H1 (cell line): ENCODE data around the gene NKX2-8. TPM values are rescaled to one million over a fixed set of nuclear protein-coding genes. Genes with fewer than 3 reads are reported as not detected.
A peak's percentile ranks its signal among the peaks of the same experiment; 100 is the strongest.

Experiments used
- CTCF ChIA-PET: fragments of 300-600 bp; sonication (Branson Sonifier 250); formaldehyde crosslinking; loops from one replicate; lab custom pipeline; 2021; ENCODE audit not compliant: partially characterized antibody; lab: Charles Lee
- POLR2A ChIA-PET: fragments of 300-600 bp; sonication (Branson Sonifier 250); formaldehyde crosslinking; loops from one replicate; lab custom pipeline; 2021; ENCODE audit warnings: inconsistent platforms; ENCODE audit not compliant: partially characterized antibody; lab: Charles Lee
- DNase-seq, 2 experiments: peaks; one replicate each; pipeline versions ENCODE4 v3.0.0 to v3.0.0-alpha.2; 2010 to 2022; ENCODE audit warnings: low spot score in 2 of 2, low read depth in 1 of 2, mixed read lengths in 1 of 2
- FAIRE-seq: peaks from 2 replicates; lab custom pipeline; 2011; peaks lifted over from hg19 to GRCh38; lab: Jason Lieb, UNC
- H2AFZ ChIP-seq: 2 replicates; pipeline ENCODE4 v1.8.1; 2012; ENCODE audit warnings: low read length, inconsistent platforms
- H2AK5ac ChIP-seq: 2 replicates; pipeline ENCODE4 v1.6.1; 2013; ENCODE audit warnings: low read depth, low read length
- H2BK120ac ChIP-seq: replicated peaks from 2 replicates; pipeline ENCODE3; 2013; ENCODE audit warnings: low read depth, low read length, inconsistent platforms
- H2BK12ac ChIP-seq: 2 replicates; pipeline ENCODE4 v1.6.1; 2013; ENCODE audit warnings: low read depth, low read length
- H2BK15ac ChIP-seq: 2 replicates; pipeline ENCODE4 v1.6.1; 2013; ENCODE audit warnings: low read length
- H2BK20ac ChIP-seq: 2 replicates; pipeline ENCODE4 v1.6.1; 2013; ENCODE audit warnings: low read length
- H2BK5ac ChIP-seq: 2 replicates; pipeline ENCODE4 v1.6.1; 2013; ENCODE audit warnings: low read depth, low read length
- H3K14ac ChIP-seq: 2 replicates; pipeline ENCODE4 v1.6.1; 2013; ENCODE audit warnings: inconsistent platforms; ENCODE audit not compliant: insufficient read length
- H3K18ac ChIP-seq: 2 replicates; pipeline ENCODE4 v1.6.1; 2013; ENCODE audit warnings: low read length; ENCODE audit errors: extremely low read depth
- H3K23ac ChIP-seq: 2 replicates; pipeline ENCODE4 v1.6.1; 2013; ENCODE audit warnings: inconsistent platforms; ENCODE audit not compliant: insufficient read length
- H3K23me2 ChIP-seq: 2 replicates; pipeline ENCODE4 v1.6.1; 2013; ENCODE audit warnings: low read depth, low read length
- H3K27ac ChIP-seq: 2 replicates; pipeline ENCODE4 v1.6.1; 2011; ENCODE audit warnings: low read depth, low read length, inconsistent platforms
- H3K27me3 ChIP-seq, 4 experiments: replicated peaks in 1 of 4; 1 replicate in 1 of 4; 2 replicates in 3 of 4; pipeline versions ENCODE4 v1.6.1 to v1.8.1; 2011 to 2013; ENCODE audit warnings: low read length in 3 of 4, mild to moderate bottlenecking in 3 of 4, inconsistent platforms in 2 of 4, mixed read lengths in 2 of 4, moderate library complexity in 1 of 4; ENCODE audit not compliant: control insufficient read depth in 3 of 4, insufficient read depth in 3 of 4; ENCODE audit errors: extremely low read depth in 1 of 4
- H3K36me3 ChIP-seq, 4 experiments: 2 replicates each; pipeline versions ENCODE4 v1.6.1 to v1.8.1; 2011 to 2013; ENCODE audit warnings: mild to moderate bottlenecking in 4 of 4, low read length in 3 of 4, moderate library complexity in 2 of 4, control low read depth in 1 of 4, inconsistent platforms in 1 of 4; ENCODE audit not compliant: insufficient read depth in 4 of 4, control insufficient read depth in 2 of 4
- H3K4ac ChIP-seq: replicated peaks from 2 replicates; pipeline ENCODE3; 2013; ENCODE audit warnings: low read length, low read depth, mixed read lengths, inconsistent platforms; ENCODE audit not compliant: insufficient read length
- H3K4me1 ChIP-seq, 4 experiments: replicated peaks in 1 of 4; 1 replicate in 1 of 4; 2 replicates in 3 of 4; pipeline versions ENCODE4 v1.6.1 to v1.8.1; 2011 to 2013; ENCODE audit warnings: low read length in 3 of 4, inconsistent platforms in 2 of 4, mixed read lengths in 1 of 4; ENCODE audit not compliant: insufficient read depth in 4 of 4, control insufficient read depth in 3 of 4
- H3K4me2 ChIP-seq, 2 experiments: 2 replicates each; pipeline versions ENCODE4 v1.6.1 to v1.8.1; 2011 to 2013; ENCODE audit warnings: low read depth in 2 of 2, low read length in 2 of 2, control low read depth in 1 of 2, inconsistent platforms in 1 of 2, mild to moderate bottlenecking in 1 of 2; ENCODE audit not compliant: insufficient read depth in 1 of 2
- H3K4me3 ChIP-seq, 4 experiments: fragments of 200-600, 300-600 bp in 1 of 4; sonication (generic), shearing (Covaris generic), sonication (Bioruptor Twin) in 1 of 4; 2 replicates each; pipeline versions ENCODE4 v1.5.1 to v1.8.1; 2011 to 2016; ENCODE audit warnings: low read length in 4 of 4, low read depth in 3 of 4, control low read depth in 2 of 4, inconsistent platforms in 2 of 4, mild to moderate bottlenecking in 2 of 4, mixed read lengths in 1 of 4, moderate library complexity in 1 of 4; ENCODE audit not compliant: insufficient read depth in 2 of 4; ENCODE audit errors: extremely low read depth in 1 of 4
- H3K56ac ChIP-seq: replicated peaks from 2 replicates; pipeline ENCODE3; 2013; ENCODE audit warnings: low read depth, mild to moderate bottlenecking, mixed read lengths, low read length, inconsistent platforms; ENCODE audit not compliant: insufficient read length
- H3K79me1 ChIP-seq: 2 replicates; pipeline ENCODE4 v1.6.1; 2013; ENCODE audit warnings: low read depth, low read length, control low read depth
- H3K79me2 ChIP-seq, 2 experiments: 2 replicates each; pipeline versions ENCODE4 v1.6.1 to v1.8.1; 2012 to 2013; ENCODE audit warnings: low read length in 2 of 2, mild to moderate bottlenecking in 2 of 2, inconsistent platforms in 1 of 2; ENCODE audit not compliant: insufficient read depth in 2 of 2, control insufficient read depth in 1 of 2
- H3K9ac ChIP-seq, 4 experiments: replicated peaks in 1 of 4; 1 replicate in 1 of 4; 2 replicates in 3 of 4; pipeline versions ENCODE4 v1.6.1 to v1.8.1; 2011 to 2013; ENCODE audit warnings: low read depth in 3 of 4, low read length in 3 of 4, control low read depth in 2 of 4, mild to moderate bottlenecking in 2 of 4, moderate library complexity in 2 of 4, inconsistent platforms in 1 of 4; ENCODE audit errors: extremely low read depth in 1 of 4
- H3K9me3 ChIP-seq, 2 experiments: 2 replicates each; pipeline versions ENCODE4 v1.6.1 to v1.8.1; 2012 to 2013; ENCODE audit warnings: mild to moderate bottlenecking in 2 of 2, moderate library complexity in 2 of 2, control low read depth in 1 of 2, inconsistent platforms in 1 of 2, low read depth in 1 of 2, low read length in 1 of 2, mixed read lengths in 1 of 2; ENCODE audit not compliant: insufficient read depth in 2 of 2
- H4K20me1 ChIP-seq, 2 experiments: replicated peaks in 1 of 2; 2 replicates each; pipeline versions ENCODE3 to v1.8.1; 2011 to 2013; ENCODE audit warnings: inconsistent platforms in 2 of 2, low read length in 2 of 2, mild to moderate bottlenecking in 1 of 2; ENCODE audit not compliant: insufficient read depth in 2 of 2, control insufficient read depth in 1 of 2
- H4K5ac ChIP-seq: 2 replicates; pipeline ENCODE4 v1.6.1; 2013; ENCODE audit warnings: low read length, low read depth, mixed read lengths, inconsistent platforms; ENCODE audit not compliant: insufficient read length
- H4K8ac ChIP-seq: 2 replicates; pipeline ENCODE4 v1.8.0; 2013; ENCODE audit warnings: mild to moderate bottlenecking, moderate library complexity, low read length, inconsistent platforms; ENCODE audit not compliant: insufficient read depth; ENCODE audit errors: extremely low read depth
- H4K91ac ChIP-seq: replicated peaks from 2 replicates; pipeline ENCODE3; 2013; ENCODE audit warnings: low read length, mixed read lengths, inconsistent platforms; ENCODE audit not compliant: insufficient read length
- ATF2 ChIP-seq: IDR thresholded peaks from 2 replicates; pipeline ENCODE4 v1.6.1; 2012; ENCODE audit warnings: low read length, inconsistent platforms
- BACH1 ChIP-seq: IDR thresholded peaks from 2 replicates; pipeline ENCODE4 v1.6.1; 2012; ENCODE audit warnings: low read length, improper control_type of control experiment
- BCL11A ChIP-seq, 2 experiments: IDR thresholded peaks; one replicate each; pipeline ENCODE4 v1.6.1; 2011; ENCODE audit warnings: low read depth in 2 of 2, low read length in 2 of 2, mild to moderate bottlenecking in 2 of 2
- CBX5 ChIP-seq: fragments of 300-800, 300-1000 bp; sonication (generic); IDR thresholded peaks from 2 replicates; pipeline ENCODE4 v1.7.1; 2016; ENCODE audit warnings: antibody characterized with exemption, low read length, low read depth
- HDAC2 ChIP-seq, 2 experiments: fragments of 300-600 bp in 1 of 2; sonication (generic) in 1 of 2; IDR thresholded peaks; 2 replicates each; pipeline ENCODE4 v1.6.1; 2011 to 2012; ENCODE audit warnings: low read depth in 2 of 2, low read length in 2 of 2, mild to moderate bottlenecking in 2 of 2, moderate library complexity in 2 of 2, borderline replicate concordance in 1 of 2, inconsistent platforms in 1 of 2
- JUND ChIP-seq: IDR thresholded peaks from 2 replicates; pipeline ENCODE4 v1.6.1; 2011; ENCODE audit warnings: mild to moderate bottlenecking, improper control_type of control experiment, low read length
- MAX ChIP-seq: IDR thresholded peaks from 2 replicates; pipeline ENCODE4 v1.6.1; 2012; ENCODE audit warnings: inconsistent platforms
- PHF8 ChIP-seq: fragments of 200-600 bp; sonication (generic); conservative IDR thresholded peaks from 2 replicates; pipeline ENCODE4 v1.7.1; 2012; ENCODE audit warnings: low read depth, mild to moderate bottlenecking, inconsistent platforms, low read length, moderate library complexity
- SIX5 ChIP-seq: IDR thresholded peaks from 2 replicates; pipeline ENCODE4 v1.6.1; 2011; ENCODE audit warnings: mild to moderate bottlenecking, low read depth, low read length
- WGBS, 2 experiments: shearing (Covaris generic) in 1 of 2; methylation state at CpG; one replicate each; pipeline versions ENCODE4 v1.1.6 to v1.1.7; 2013 to 2015; ENCODE audit warnings: low lambda C conversion rate in 2 of 2, mixed read lengths in 2 of 2, inconsistent platforms in 1 of 2, low coverage in 1 of 2, missing lambda C conversion rate in 1 of 2; ENCODE audit not compliant: insufficient replicate concordance in 2 of 2, insufficient coverage in 1 of 2, insufficient read length in 1 of 2; ENCODE audit errors: extremely low coverage in 1 of 2, missing lambda C conversion rate in 1 of 2; 5-methylcytosine and 5-hydroxymethylcytosine counted together
- polyA plus RNA-seq, 7 experiments: library from polyadenylated mRNA; depleted of rRNA in 3 of 7; stranded (reverse) in 5 of 7; unstranded in 2 of 7; fragments of >200 nt in 5 of 7; fragments of 200-250 nt in 2 of 7; gene quantifications; 1 replicate in 5 of 7; 2 replicates in 1 of 7; 4 replicates in 1 of 7; pipeline versions ENCODE4 v1.2.1 to v1.2.3, GENCODE V29; 2011 to 2013; ENCODE audit warnings: missing spikeins in 2 of 7, mixed read lengths in 2 of 7
- total RNA-seq: library from RNA; stranded (reverse); fragmentation: NEBNext Ultra II Directional; extraction: Animal tissue kit (Norgen Biotek cat#: 25700); gene quantifications from 2 replicates; pipeline ENCODE4 v1.2.1, GENCODE V29; 2021

Gene NKX2-8
- total and polyA plus RNA-seq, 2 of the 8 experiments (the other 6 are each of a cell fraction or from before 2014, with no cell fraction given): not detected

- H3K23ac ChIP-seq: no peak overlapping the region
- H3K27ac ChIP-seq: no peak overlapping the region
- peaks cover 0 to 21% (median 11%) of the 10 kb centered on the region in 4 experiments; a peak in 5 of 7 replicates for H3K4me1 ChIP-seq
- 3% methylated on average over 36 of the region's 51 CpGs; no CpG with 5 or more reads in 1 of the 2 experiments for WGBS, 2 experiments
- H3K79me1 ChIP-seq: no peaks in the 10 kb centered on the region
- CTCF ChIA-PET: interaction anchor here (0.7 to 27.3 kb wide), 15 partner anchors 9 to 86 kb away, joined by 3 to 395 read pairs (median 3); partner anchors contain the start of gene NKX2-1
- H2BK15ac ChIP-seq: no peak overlapping the region
- H3K79me2 ChIP-seq: no peaks in the 10 kb centered on the region
- H3K18ac ChIP-seq: no peak overlapping the region
- DNase-seq: peak in 1 of 2 experiments; percentile 68
- H3K36me3 ChIP-seq: peaks cover 0 to 8% (median 0%) of the 10 kb centered on the region in 4 experiments; a peak in 1 of 8 replicates
- peaks cover 5% of the 10 kb centered on the region for H3K23me2 ChIP-seq
- peak overlapping the region; percentile 48 to 81; a peak in 3 of 4 replicates for H3K4me2 ChIP-seq
- no peaks in the 10 kb centered on the region for H3K9me3 ChIP-seq
- H3K4ac ChIP-seq: no peak overlapping the region
- POLR2A ChIA-PET: interaction anchor here (1.1 to 1.6 kb wide), 4 partner anchors 8 to 75 kb away, joined by 4 to 6 read pairs (median 4); no protein-coding TSS in a partner anchor
- no peak overlapping the region for H2AFZ ChIP-seq
- H3K9ac ChIP-seq: no peak overlapping the region
- H4K8ac ChIP-seq: no peak overlapping the region; the same call in 1 of the 2 replicates
- no peak overlapping the region for H2AK5ac ChIP-seq
- no peak overlapping the region for H2BK120ac ChIP-seq
- no peak overlapping the region for H4K5ac ChIP-seq
- H3K14ac ChIP-seq: no peak overlapping the region
- FAIRE-seq: no peak
- no peak overlapping the region for H3K56ac ChIP-seq
- peaks cover 19 to 23% of the 10 kb centered on the region in 2 experiments for H4K20me1 ChIP-seq
- no peak overlapping the region for H2BK20ac ChIP-seq
- no peak overlapping the region for H2BK5ac ChIP-seq
- H4K91ac ChIP-seq: no peak overlapping the region
- H3K27me3 ChIP-seq: peaks cover 91 to 100% (median 98%) of the 10 kb centered on the region in 4 experiments
- H2BK12ac ChIP-seq: no peak overlapping the region
- peak overlapping the region in 3 of 4 experiments; percentile 17 to 58 (median 19); a peak in 6 of 8 replicates for H3K4me3 ChIP-seq
- no peak for TF ChIP-seq BACH1
- TF ChIP-seq JUND: no peak
- no peak for TF ChIP-seq CBX5
- no peak for TF ChIP-seq BCL11A (IDR thresholded peaks at IDR 0.05; ENCODE audit: low read depth in 2 of 2, low read length in 2 of 2)
- TF ChIP-seq PHF8: no peak
- 0 out of 4 replicates have a peak, but pooled peaks of 1 of the 2 experiments have one; percentile 4 for TF ChIP-seq HDAC2 (IDR thresholded peaks at IDR 0.05; ENCODE audit: borderline replicate concordance in 1 of 2, low read depth in 2 of 2, low read length in 2 of 2)
- TF ChIP-seq SIX5: no peak
- TF ChIP-seq MAX: no peak
- no peak for TF ChIP-seq ATF2
These were observed 2.1 kb downstream of the NKX2-8 start for GRCh38 chr14:36580141-36580855.
